Liver (tissue), 2 donors: ENCODE results near the gene GDF10.

Experiments used
- CTCF ChIP-seq: fragments of 150-350 bp; IDR thresholded peaks from 2 replicates; pipeline ENCODE4 v1.5.1; 2017; ENCODE audit warnings: improper control_type of control experiment, low read depth, low read length; ENCODE audit not compliant: missing input control
- FOXA1 ChIP-seq: IDR thresholded peaks from 2 replicates; pipeline ENCODE4 v1.6.1; 2016; ENCODE audit warnings: antibody characterized with exemption
- donor health status: healthy.

GRCh38 chr10:47260505-47261111 lies 39.4 kb upstream of the GDF10 start:
- TF ChIP-seq CTCF, result no peak
- no peak for TF ChIP-seq FOXA1
